Kidney glomerular epithelial cell (primary cell): ENCODE measurements around the gene TNK2.

Experiments
- DNase-seq: peaks from one replicate; lab custom pipeline; 2025; lab: John Stamatoyannopoulos, UW

The TNK2 gene

DNA sequence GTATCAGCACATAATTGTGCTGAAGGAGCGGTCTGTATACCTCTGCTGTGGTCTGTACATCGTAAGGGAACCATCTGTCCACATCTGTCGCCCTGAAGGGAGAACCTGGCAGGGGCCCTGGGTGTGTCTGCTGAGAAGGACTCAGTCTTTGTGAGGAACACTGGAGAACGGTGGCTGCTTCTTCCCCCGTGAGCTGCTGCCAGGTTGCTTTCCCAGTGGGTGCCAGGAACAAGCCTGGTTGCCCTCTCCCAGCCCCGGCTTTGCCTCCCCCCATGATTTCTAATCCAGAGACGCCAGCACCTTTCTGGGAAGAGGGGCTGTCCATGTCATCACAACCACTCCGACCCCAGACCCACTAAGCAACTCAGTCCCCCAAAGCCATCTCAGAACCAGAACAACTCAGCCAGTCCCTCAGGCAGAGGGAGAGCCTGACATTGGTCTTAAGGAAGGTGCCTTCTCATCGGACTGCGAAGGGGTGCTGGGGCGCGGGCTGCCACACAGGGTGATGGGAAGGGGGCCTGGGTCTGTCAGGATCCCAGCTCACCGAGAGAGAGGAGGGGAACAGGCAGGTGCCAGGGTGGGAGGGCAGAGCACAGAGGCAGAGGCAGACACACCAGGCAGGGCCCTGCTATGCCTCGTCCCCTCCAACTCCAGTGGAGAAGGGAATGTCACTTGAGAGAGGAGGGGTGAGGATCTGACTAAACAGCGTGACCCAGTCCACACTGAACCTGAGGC lies 8.5 kb downstream of the TNK2 start:
- no peak for DNase-seq

DNA sequence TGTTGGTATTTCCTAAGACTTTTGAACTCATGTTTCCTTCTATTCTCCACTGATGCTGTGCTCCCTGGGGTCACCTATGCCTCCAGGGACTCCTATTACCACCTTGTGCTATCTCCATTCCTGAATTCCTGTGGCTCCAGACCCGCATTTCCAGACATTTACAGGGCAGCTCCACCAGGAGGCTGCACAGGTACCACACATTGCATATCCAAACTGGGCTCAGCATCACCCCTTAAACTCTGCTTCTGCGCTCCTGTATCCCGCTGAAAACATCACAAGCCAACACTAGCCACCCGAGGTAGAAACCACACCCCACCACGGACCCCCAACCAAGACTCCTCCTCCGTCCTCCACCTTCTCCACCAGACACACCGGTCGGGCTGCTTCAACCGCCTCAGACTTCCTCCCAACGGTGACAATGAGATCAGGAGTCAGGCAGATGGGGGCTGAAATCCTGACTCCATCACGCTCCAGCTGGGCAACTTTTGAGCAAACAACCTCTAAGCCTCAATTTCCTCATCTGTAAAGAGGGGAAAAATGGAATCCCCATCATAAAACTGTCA lies 10.4 kb downstream of the TNK2 start:
- no peak for DNase-seq

DNA sequence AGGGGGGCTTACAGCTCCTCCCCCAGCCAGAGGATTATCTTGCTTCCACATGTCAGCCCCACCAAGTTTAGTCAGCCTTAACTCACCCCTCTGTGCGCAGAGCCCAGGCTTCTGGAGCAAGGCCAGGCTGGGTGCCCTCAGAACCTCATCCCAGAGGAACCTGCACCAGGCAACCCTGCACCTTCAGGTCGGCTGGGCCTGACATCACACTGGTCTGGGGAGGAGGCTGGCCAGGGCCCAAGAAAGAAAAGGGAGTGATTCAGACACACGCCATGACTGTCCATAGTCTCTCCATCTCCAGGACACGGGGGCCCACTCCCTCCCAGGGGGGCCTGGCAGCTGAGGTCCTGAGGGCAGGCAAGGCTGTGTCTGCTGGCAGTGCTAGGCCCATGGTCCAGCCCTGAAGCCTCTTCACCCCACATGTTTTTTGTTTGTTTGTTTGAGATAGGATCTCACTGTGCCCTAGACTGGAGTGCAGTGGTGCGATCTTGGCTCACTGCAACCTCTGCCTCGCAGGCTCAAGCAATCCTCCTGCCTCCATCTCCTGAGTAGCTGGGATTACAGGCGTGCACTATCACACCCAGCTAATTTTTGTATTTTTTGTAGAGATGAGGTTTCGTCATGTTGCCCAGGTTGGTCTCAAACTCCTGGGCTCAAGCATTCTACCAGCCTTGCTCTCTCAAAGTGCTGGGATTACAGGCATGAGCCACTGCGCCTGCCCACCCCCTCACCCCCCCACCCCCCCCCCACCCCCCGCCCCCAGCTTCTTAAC lies 11.1 kb downstream of the TNK2 start:
- DNase-seq = peak; percentile 29

DNA sequence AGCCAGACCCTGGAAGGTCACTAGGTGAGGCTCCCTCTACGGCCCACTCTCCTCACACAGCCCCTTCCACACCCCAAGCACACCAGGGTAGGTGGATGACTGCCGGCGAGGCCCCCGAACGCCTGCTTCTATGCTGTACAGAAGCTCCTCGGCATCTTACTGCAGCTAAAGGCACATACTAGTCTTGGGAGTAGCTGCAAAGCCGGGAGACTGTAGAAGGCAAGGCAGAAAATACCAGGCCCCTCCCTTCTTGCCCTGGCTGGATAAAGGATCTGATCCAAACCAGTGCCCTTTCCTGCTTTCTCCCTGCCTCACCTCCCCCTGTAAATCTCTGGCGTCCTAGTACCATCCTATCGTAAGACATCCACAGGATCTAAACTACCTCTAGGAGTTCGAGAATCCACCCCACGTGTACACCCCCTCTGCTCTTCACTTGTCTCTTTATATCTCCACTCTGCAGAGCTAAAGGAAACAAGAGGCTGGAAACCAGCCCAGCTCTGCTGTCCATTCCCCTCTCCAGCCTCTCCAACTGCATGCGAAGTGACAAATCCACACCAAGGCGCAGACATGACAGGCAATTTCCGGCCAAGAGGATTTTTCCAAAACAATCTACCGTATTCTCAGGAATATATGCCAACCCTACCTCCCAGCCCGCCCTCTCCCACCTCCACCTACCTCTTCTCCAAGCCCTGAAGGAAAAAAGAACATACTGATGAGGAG lies 11.8 kb downstream of the TNK2 start:
- no peak for DNase-seq

DNA sequence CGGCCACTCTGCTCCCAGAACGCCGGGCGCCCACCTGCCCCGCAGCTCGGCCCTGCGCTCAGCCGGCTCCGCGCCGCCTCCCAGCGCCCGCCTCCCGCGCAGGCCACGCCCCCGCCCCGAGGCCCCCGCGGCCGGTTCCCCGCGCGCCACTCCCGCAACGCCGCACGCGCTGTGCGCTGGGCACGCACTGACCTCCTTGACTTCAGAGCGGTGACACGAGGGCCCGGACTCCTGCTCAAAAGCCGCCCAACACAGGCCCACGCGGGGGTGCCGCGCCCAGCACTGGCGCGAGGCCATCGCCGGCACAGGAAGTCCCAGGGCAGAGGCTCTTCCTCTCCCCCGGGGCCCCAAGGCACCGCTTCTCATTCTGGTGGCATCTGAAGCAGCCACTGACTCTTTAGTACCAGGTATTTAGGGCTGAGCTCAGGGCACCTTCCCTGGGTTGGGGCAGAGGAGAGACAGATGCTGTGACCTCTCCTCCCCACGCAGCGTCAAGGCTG lies 12.4 kb downstream of the TNK2 start:
- no peak for DNase-seq

DNA sequence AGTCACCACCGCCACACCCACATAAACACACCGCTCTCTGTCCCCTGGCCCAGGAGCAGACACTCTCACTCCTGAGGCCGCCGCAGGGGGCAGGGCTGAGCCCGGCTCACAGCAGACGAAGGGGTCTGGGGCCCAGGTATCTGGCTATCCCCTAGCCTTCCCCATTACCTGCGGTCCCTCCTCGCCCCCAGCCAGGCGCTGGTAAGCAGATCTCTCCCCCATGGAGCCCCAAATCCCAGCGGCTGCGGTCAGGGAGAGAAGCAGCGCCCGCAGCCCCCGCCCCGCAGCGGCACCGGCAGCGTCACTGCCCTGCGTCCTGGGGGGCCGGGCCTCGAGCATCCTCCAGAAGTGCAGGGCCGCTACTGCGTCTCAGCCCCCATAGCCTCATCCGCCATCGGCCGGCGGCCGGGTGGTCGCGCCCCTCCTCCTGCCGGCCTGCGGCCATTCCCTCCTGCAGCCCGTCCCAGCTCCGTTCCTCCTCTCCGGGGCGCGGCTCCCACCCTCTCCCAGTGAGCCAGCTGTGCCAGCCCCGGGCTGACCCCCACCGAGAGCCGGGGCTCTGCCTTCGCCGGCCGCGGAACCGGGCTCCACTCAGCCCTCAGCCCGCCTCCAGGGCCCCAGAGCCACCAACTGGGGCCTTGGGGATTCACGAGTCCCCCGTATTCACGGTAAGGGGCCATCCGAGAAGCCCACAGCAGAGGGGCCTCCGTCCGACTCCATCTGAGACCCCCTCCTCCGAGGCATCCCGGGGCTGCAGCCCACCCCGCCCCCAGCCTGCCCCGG lies 13.1 kb downstream of the TNK2 start:
- no peak for DNase-seq

DNA sequence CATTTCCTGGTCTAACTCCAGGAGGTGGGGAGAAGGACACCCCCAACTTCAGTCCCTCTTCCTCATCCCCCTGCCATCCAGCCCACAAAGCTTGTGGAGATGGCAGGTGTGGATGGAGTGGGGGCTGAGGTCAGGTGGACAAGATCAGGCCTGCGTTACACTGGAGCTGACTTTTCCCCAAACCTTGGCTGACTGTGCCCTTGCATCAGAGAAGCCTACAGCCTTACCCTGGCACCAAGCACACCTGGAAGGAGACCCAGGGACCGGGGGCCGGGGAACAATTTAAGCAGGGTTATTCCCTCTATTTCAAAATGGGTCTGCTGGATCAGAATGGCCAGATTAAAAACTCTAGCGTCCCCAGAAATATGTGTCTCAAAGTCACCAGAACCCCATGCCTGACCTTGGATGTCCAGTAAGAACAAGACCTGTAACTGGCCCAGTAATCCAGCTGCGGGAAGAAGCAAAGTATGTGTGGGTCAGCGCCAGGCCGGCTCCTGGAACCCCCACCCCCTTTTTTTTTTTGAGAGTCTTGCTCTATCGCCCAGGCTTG lies 14.4 kb downstream of the TNK2 start:
- no peak for DNase-seq

DNA sequence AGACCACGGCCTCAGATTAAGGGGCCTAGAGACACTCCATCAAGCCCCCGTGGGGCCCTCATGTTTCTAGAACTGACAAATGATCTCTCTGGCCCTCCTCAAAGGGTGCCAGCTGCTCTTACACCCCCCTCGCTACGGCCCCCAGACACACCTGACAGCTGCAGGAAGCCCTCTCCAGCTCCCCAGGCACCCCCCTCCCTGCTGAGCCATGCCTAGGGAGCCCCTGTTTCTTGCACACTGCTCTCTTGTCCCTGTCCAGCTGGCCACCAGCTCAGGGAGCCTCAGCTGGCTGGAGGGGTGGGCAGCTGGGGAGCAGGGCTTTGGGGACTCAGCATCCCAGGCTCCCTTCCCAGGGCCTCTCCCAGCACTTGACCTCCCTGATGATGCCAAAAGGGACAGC lies 14.8 kb downstream of the TNK2 start:
- DNase-seq = no peak

DNA sequence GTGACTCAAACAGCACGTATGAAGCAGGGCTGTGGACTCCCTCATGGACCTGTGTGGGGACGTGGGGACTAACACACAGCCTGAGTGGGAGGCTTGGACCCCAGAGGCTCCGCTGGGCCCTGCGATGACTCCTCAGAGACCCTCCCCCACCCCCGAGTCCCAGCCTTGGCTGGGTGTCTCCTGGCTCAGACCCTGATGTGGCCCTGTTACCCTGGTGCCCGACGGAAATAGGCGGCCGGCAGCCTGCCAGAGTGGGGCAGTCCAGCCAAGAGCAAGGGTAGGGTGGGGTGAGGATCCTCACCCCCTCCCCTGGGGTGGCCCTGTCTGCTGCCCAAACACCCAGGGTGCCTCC lies 15.3 kb downstream of the TNK2 start:
- no peak for DNase-seq

DNA sequence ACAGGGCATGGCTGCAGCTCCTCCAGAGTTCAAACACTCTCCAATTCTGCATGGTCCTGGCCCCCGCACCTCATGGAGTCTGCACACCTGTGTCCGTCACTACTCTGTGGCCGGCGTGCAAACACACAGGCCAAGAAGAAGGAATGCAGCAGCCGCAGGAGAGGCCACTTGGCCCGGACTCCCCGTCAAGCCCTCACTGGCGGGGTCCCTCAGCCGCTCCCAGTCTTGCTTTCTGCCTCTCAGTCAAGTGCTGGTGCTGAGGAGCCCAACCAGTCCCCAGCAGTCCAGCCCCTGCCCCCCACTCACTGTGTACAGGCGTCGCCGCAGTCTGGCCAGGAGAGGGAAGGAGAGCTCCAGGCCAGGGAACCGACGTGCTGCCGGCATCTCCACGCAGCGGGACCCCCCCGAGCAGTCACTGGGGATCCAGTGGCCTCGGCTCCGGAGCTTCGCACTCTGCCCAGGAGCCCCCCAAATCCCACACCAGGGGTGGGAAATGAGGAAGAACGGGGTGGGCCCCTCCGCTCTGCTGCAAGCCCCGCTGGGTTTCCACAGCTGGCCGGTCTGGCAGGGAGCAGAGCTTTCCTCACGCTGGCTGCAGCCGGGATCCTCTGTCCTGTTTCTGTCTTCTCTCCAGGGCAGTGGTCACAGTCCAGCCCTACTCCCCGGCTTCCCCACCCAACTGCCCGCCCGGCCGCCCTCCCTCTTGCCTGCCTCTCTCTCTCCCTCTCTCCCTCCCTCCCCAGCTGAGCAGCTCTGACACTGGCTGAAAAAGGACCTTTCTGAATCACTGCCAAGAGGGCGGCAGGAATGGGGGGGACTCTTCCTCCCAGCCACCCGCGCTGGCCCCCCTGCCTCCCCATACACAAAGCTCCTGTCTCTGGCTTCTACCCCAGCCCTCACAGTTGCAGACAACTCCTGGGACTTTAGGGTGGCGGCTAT lies 16.0 kb downstream of the TNK2 start:
- peak; percentile 38 for DNase-seq

DNA sequence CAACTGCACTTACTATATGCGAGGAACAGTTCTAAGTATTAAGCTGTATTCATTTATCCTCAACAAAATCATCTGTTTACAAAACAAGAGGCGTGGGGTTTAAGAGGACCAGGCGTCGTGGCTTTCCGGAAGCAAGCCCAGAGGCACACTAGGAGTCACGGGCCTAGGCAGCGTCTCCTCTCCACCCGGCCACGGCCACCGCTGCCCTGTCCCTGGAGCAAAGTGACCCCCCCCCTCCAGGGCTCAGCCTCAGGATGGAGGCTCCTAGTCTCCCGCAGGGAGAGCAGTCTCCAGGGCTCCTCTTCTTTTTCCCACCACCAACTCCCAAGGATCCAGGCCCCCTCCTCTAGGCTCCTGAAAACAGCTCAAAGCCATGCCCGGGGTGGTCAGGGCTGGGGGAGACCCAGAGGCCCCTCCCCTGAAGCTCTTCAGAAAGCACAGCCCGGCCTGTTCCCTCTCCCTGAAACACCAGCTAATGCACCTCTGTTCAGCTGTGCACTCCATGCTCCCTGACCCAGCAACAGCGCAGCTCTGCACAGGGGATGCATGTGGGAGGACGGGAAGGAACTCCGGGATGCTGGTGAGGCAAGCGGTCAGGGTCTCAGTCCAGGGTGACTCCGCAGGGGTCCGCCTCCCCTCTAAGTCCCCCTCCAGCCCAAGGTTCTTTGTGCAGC lies 16.8 kb downstream of the TNK2 start:
- no peak for DNase-seq

DNA sequence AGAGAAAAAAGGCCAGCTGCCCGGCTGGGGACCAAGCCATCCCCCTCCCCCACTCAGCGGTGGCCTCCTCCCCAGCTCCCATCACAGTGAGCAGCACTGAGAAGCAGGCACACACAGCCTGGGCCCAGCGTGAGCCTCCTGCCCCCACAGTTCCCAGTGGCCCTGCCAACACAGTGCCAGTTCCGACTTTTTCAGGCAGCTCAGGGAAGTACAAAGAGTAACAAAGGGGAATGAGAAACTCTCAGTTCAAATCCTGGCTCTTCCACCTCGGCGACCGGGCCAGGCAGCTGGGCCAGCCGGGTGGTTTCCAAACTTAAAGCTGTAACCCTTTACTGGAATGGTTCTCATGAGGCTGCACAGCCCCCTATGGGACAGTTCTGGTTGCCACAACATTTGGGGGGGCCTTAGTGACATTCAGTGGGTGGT lies 18.5 kb downstream of the TNK2 start:
- DNase-seq = no peak

DNA sequence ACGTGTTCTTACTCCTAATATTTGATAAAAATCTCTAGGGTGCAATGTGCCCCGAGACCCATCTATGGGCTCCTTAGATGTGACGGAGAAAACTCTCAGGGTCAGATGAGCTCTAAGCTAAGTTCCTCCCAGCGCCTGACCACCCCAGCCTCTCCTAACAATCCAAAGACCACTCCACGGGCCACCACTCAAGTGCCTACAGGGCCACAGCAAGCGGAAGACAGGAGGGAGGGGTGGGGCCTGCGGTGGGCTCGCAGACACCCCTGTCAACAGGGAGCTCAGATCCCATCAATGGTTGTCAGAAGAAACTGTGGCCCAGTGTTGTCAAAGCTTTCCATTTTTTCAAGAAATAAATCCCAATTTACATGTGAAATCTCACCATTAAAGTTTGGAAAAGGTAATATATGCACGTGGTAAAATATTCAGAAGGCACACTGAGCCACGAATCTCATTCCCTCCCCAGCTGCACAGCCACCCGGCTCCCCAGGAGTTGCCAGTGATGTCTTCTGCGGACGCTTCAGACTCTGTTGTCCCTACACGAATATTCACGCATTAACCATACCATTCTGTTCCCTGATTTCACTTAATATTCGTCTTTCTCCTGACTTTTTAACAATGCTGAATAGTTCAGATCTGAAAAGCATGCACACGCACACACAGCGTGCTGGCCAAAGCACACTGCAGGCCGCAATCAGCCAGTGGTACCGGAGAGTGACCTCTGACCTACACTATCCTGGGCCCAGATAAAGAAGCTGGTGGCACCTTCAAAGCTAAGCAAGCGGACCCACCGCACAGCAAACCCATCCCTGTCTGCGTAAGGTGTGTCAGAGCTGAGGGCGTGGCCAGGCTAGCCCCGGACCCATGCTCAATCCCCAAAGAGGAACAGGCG lies 19.1 kb downstream of the TNK2 start:
- no peak for DNase-seq

DNA sequence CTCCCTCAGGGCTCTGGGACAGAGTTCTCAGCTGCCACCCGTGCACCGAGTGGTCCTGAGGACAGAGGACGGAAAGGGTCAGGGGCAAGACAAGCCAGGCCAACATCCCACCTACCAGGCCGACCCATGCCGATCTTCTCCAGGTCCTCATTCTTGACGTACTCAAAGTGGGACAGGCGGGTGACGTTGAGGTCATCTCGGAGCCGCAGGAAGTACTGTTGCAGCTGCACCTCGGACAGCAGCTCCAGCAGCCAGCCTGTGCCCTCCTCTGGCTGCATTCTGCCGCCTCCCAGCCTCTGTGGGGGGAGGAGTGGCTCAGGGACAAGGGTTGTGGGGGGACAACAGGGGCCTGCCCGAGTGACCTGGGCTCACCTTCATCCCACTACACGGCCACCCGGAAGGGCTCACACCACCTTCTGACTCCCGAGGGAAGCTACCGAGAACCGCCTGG lies 20.0 kb downstream of the TNK2 start:
- DNase-seq = no peak

DNA sequence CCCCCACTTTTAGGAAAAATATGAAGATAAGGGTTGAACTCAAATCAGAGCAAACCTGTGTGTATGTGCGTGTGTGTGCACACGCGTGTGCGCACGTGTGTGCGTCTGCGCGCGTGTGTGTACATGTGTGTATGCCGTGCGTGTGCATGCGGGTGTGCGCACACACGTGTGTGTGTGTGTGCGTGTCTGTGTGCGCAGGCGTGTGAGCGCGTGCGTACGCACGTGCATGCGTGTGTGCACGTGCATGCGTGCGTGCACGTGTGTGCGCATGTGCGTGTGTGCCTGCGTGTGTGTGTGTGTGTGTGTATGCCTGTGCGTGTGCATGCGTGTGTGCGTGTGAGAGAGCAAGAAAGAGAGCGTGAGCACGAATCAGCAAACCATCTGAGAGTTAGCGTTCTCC lies 20.7 kb downstream of the TNK2 start:
- DNase-seq = no peak

DNA sequence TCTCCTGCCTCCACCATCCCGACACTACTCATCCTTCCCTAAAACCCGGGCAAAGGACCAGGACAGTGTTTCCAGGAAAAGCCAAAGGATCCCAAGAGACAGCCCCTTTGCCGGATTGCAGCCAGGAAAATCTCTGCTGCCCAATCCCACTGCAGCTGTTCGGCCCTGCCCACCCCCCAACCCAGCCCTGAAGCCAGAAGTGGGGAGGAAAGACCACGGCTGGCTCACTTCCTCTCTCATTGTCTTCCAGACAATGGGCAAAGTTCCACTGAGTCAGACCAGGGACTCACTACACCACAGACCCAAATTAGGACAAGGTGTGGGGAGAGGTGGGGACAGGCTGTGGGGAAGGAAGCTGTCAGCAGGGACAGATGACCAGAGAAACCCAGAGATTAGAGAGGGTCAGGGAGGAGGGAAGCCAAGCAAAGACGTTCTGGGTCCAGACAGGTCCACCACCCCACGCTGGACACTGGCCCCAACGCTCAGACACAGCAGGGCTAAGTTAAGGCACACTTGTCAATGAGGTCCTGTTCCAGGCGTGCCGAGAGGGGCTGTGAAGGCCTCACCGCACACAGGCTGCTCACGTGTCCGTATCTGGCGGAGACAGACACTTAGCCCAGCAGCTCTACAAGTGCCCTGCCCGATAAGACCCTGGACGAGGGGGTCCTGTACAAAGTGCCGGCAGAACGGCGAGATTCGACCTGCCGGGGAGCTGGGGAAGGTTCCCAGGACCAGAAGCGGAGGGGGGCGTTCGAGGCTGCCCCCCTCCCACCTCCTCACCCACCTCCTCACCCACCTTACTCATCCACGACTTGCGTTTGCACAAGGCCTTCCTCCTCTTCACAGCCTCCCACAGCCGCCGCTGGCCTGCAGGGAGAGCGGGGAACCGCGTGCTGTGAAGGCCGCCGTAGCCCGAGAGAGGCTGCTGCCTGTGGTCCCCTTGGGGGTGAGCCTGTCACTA lies 21.9 kb downstream of the TNK2 start:
- no peak for DNase-seq
